OCI-LY7 (cell line): ENCODE data around the gene HID1. TPM values are rescaled to one million over a fixed set of nuclear protein-coding genes. Genes with fewer than 3 reads are reported as not detected.
"Not testable (repeated sequence)": the region's sequence is repeated elsewhere in the genome, so short reads cannot be mapped to it uniquely, and the experiment has no call there.

Source experiments
- BruUV-seq: library from RNA; stranded (reverse); fragments of 400-500 nt; replicated peaks from 2 replicates; lab custom pipeline; 2021; lab: Mats Ljungman, UMichigan
- CTCF ChIA-PET: fragments of 300-600 bp; sonication (Branson Sonifier 250); formaldehyde crosslinking; loops from one replicate; lab custom pipeline; 2022; ENCODE audit warnings: antibody characterized with exemption; ENCODE audit not compliant: unreplicated experiment; lab: Charles Lee
- POLR2A ChIA-PET: fragments of 300-600 bp; sonication (Branson Sonifier 250); formaldehyde crosslinking; loops from one replicate; lab custom pipeline; 2022; ENCODE audit warnings: antibody characterized with exemption; lab: Charles Lee
- DNase-seq: peaks from one replicate; pipeline ENCODE4 v3.0.0-alpha.2; 2015; ENCODE audit warnings: low spot score
- H2AFZ ChIP-seq: fragments of 200-600 bp; sonication (generic), shearing (Covaris generic); 2 replicates; pipeline ENCODE4 v1.6.1; 2014; ENCODE audit warnings: mild to moderate bottlenecking, antibody characterized with exemption, low read length, moderate library complexity
- H3K27ac ChIP-seq: fragments of 200-600 bp; sonication (generic); 2 replicates; pipeline ENCODE4 v1.5.1; 2014; ENCODE audit warnings: mixed run types, low read depth, mild to moderate bottlenecking, moderate library complexity, low read length, inconsistent platforms; ENCODE audit not compliant: poor library complexity, severe bottlenecking
- H3K36me3 ChIP-seq: fragments of 200-600 bp; sonication (generic); 2 replicates; pipeline ENCODE4 v1.6.1; 2014; ENCODE audit warnings: mild to moderate bottlenecking, antibody characterized with exemption, low read length, moderate library complexity, mixed read lengths; ENCODE audit not compliant: insufficient read depth
- H3K4me1 ChIP-seq: fragments of 200-600 bp; sonication (generic); 2 replicates; pipeline ENCODE4 v1.5.1; 2014; ENCODE audit warnings: mild to moderate bottlenecking, low read length; ENCODE audit not compliant: insufficient read depth, poor library complexity, severe bottlenecking
- H3K4me2 ChIP-seq: fragments of 200-600 bp; sonication (generic); 2 replicates; pipeline ENCODE4 v1.6.1; 2014; ENCODE audit warnings: mild to moderate bottlenecking, low read length
- H3K4me3 ChIP-seq: fragments of 200-600 bp; sonication (generic); 2 replicates; pipeline ENCODE4 v1.5.1; 2014; ENCODE audit warnings: mild to moderate bottlenecking, low read depth, low read length; ENCODE audit not compliant: poor library complexity, severe bottlenecking
- H3K79me2 ChIP-seq: fragments of 200-600 bp; sonication (generic); 2 replicates; pipeline ENCODE4 v1.6.1; 2016; ENCODE audit warnings: low read depth, mild to moderate bottlenecking, low read length, moderate library complexity, mixed read lengths; ENCODE audit not compliant: insufficient read depth
- H3K9me2 ChIP-seq: fragments of 200-600 bp; sonication (generic); 2 replicates; pipeline ENCODE4 v1.6.1; 2016; ENCODE audit warnings: mild to moderate bottlenecking, low read length, mixed read lengths; ENCODE audit not compliant: insufficient read depth
- H3K9me3 ChIP-seq: fragments of 200-600 bp; sonication (generic); 2 replicates; pipeline ENCODE4 v1.6.1; 2014; ENCODE audit warnings: mild to moderate bottlenecking, mixed run types, low read length, mixed read lengths
- H4K20me1 ChIP-seq: fragments of 200-600 bp; sonication (generic); 2 replicates; pipeline ENCODE4 v1.6.1; 2014; ENCODE audit warnings: mild to moderate bottlenecking, antibody characterized with exemption, low read length, moderate library complexity, mixed read lengths; ENCODE audit not compliant: insufficient read depth
- EZH2phosphoT487 ChIP-seq: fragments of 200-600 bp; sonication (generic); IDR thresholded peaks from 2 replicates; pipeline ENCODE4 v1.6.1; 2018; ENCODE audit warnings: low read depth, borderline replicate concordance, mild to moderate bottlenecking, mixed run types, antibody characterized with exemption, low read length, moderate library complexity, mixed read lengths
- intact Hi-C: fragments of 100-400 bp; cut with micrococcal nuclease; formaldehyde crosslinking; loops from one replicate; pipeline ENCODE4 v1.10.0; 2022; ENCODE audit not compliant: unreplicated experiment
- total RNA-seq, 2 experiments: library from RNA; depleted of rRNA in 1 of 2; stranded (reverse); fragments of >200 nt in 1 of 2; shearing (Covaris generic) in 1 of 2; gene quantifications; 2 replicates each; pipeline ENCODE4 v1.2.3, GENCODE V29; 2014 to 2022
- TF ChIP-seq, protein P1 (sequence below): fragments of 200-600 bp; sonication (generic); conservative IDR thresholded peaks from 2 replicates; pipeline ENCODE4 v1.5.1; 2014; ENCODE audit warnings: mild to moderate bottlenecking, antibody characterized with exemption, low read length, moderate library complexity, mixed read lengths

HID1 gene
- total RNA-seq, 2 experiments from 2014 or later = 0.35 to 8.5 TPM

DNA sequence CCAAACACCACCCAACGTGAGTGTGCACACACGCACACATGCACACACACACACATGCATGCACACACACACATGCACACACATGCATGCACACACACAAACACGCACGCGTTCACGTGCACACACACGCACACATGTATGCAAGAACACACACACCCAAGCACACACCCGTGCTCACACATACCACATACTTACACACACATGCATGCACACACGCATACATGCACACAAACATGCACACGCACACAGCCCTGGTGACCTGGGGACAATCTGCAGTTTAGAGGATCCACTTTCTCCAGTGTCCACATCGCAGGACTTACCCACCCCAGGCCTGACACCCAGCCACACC is 55.7 kb downstream of the HID1 start:
- ChIA-PET POLR2A (no interaction called here), CTCF (no interaction called here)
- Histone ChIP-seq H3K36me3 (no peaks in the 10 kb centered on the region), H3K9me2 (no peaks in the 10 kb centered on the region), H3K27ac (no peak overlapping the region), H3K9me3 (no peaks in the 10 kb centered on the region), H3K4me2 (no peak overlapping the region), H3K79me2 (no peaks in the 10 kb centered on the region), H3K4me1 (no peaks in the 10 kb centered on the region), H2AFZ (no peak overlapping the region), H4K20me1 (no peaks in the 10 kb centered on the region), H3K4me3 (no peak overlapping the region)
- BruUV-seq = no TSS peak
- intact Hi-C loops = no loop called here
- TF ChIP-seq, protein P1, sequence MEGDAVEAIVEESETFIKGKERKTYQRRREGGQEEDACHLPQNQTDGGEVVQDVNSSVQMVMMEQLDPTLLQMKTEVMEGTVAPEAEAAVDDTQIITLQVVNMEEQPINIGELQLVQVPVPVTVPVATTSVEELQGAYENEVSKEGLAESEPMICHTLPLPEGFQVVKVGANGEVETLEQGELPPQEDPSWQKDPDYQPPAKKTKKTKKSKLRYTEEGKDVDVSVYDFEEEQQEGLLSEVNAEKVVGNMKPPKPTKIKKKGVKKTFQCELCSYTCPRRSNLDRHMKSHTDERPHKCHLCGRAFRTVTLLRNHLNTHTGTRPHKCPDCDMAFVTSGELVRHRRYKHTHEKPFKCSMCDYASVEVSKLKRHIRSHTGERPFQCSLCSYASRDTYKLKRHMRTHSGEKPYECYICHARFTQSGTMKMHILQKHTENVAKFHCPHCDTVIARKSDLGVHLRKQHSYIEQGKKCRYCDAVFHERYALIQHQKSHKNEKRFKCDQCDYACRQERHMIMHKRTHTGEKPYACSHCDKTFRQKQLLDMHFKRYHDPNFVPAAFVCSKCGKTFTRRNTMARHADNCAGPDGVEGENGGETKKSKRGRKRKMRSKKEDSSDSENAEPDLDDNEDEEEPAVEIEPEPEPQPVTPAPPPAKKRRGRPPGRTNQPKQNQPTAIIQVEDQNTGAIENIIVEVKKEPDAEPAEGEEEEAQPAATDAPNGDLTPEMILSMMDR = no peak
- no peak for TF ChIP-seq EZH2phosphoT487
- DNase-seq = no peak

DNA sequence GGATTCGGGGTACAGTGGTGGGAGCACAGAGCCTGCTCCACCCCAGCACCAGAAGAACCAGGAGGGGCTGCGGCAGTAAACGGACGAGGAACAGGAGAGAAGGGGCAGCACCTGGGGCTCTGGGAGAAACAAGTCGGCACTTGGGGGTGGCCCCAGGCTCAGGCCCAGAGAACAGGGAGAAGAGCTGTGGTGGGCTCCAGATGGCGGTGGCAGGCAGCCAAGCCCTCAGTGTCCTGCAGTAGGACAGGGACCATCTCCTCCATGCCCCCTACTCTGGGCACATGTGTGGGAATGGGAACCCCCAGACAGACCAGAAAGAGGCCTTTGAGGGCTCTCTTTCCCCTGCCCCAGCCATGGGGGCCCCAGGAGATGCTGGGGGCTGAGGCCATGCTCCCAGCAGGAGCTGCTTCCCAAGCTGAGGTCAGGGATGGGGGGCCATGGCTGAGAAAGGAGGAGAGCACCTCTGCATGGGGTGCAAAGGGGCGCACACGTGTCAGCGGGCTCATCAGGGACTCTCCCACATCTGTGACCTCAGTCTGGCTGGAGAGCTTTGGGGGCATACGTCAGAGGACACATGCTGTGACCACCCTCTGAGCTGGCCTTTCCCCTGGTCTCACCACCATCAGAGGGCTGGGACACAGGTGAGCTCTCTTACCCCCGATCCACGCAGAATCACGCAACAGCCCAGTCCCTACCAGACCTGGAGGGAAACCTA is 56.3 kb downstream of the HID1 start:
- H2AFZ ChIP-seq = no peak overlapping the region
- no peaks in the 10 kb centered on the region for H3K79me2 ChIP-seq
- H3K4me2 ChIP-seq = no peak overlapping the region
- H3K27ac ChIP-seq = no peak overlapping the region
- H3K4me3 ChIP-seq = no peak overlapping the region
- H4K20me1 ChIP-seq = no peaks in the 10 kb centered on the region
- DNase-seq = no peak
- BruUV-seq = no TSS peak
- H3K36me3 ChIP-seq = no peaks in the 10 kb centered on the region
- intact Hi-C loops = no loop called here
- no peaks in the 10 kb centered on the region for H3K4me1 ChIP-seq
- no peaks in the 10 kb centered on the region for H3K9me2 ChIP-seq
- no peak for TF ChIP-seq EZH2phosphoT487
- TF ChIP-seq, protein P1 = no peak
- POLR2A ChIA-PET = interaction anchor here (0.5 kb wide), 1 partner anchor 17 kb away, joined by 7 read pairs; no protein-coding TSS in a partner anchor
- no peaks in the 10 kb centered on the region for H3K9me3 ChIP-seq
- CTCF ChIA-PET = no interaction called here

DNA sequence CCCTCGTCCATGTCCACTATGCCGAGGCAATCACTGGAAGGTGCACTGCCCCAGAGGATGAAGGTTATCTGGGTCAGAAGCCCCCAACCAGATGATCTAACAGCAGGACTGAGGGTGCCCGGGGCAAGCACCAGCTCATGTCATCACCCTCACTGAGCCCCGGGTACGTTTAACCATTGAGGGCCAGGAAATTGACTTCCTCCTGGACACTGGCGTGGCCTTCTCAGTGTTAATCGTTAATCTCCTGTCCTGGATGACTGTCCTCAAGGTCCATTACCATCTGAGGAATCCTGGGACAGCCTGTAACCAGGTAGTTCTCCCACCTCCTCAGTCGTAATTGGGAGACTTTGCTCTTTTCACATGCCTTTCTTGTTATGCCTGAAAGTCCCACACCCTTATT is 61.1 kb downstream of the HID1 start:
- BruUV-seq, H4K20me1 ChIP-seq, CTCF ChIA-PET, H3K36me3 ChIP-seq, H3K4me3 ChIP-seq, H3K9me3 ChIP-seq, H3K27ac ChIP-seq, H2AFZ ChIP-seq, DNase-seq, H3K4me1 ChIP-seq, intact Hi-C loops, POLR2A ChIA-PET, H3K9me2 ChIP-seq, H3K4me2 ChIP-seq, H3K79me2 ChIP-seq: not testable (repeated sequence)

DNA sequence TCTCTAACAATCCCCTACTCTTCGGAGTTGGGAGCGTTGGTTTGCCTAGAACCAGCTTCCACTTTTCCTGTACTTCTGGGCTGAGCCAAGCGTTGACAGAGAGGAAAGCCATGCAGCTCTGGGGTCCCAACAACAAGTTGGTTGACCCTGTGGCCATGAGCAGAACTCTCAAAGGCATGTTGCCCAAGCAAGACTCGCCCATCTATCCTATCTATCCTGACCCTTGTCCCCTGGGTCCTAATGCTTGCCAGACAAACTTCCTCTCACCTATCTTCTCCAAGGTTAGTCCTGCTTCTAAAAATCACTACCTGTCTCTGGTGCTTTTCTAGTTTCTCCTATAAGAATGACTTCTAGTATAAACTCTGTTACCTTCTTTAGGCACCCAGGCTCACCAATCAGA is 63.5 kb downstream of the HID1 start:
- H4K20me1 ChIP-seq, DNase-seq, H3K9me3 ChIP-seq, H3K9me2 ChIP-seq, H2AFZ ChIP-seq, H3K4me2 ChIP-seq, BruUV-seq, CTCF ChIA-PET, H3K27ac ChIP-seq, H3K4me1 ChIP-seq, H3K4me3 ChIP-seq, intact Hi-C loops, H3K79me2 ChIP-seq, POLR2A ChIA-PET, H3K36me3 ChIP-seq: not testable (repeated sequence)
